GM19452 (cell line): ENCODE measurements around the gene KBTBD4.

Source experiments
- ATAC-seq: cut with Tn5 transposase; IDR thresholded peaks from one replicate; pipeline ENCODE4 v1.9.1; 2021; ENCODE audit not compliant: unreplicated experiment

Gene KBTBD4

GRCh38 chr11:47591764-47592163, 13.0 kb upstream of the KBTBD4 start:
- ATAC-seq = no peak

GRCh38 chr11:47589977-47590861, 11.4 kb upstream of the KBTBD4 start:
- ATAC-seq = no peak

GRCh38 chr11:47589584-47589976, 10.8 kb upstream of the KBTBD4 start:
- ATAC-seq = no peak

GRCh38 chr11:47589118-47589517, 10.3 kb upstream of the KBTBD4 start:
- no peak for ATAC-seq

- ATAC-seq = no peak
Measured at GRCh38 chr11:47587723-47588326, 9.1 kb upstream of the KBTBD4 start.

GRCh38 chr11:47587039-47587716, 8.4 kb upstream of the KBTBD4 start:
- no peak for ATAC-seq

GRCh38 chr11:47586098-47586855, 7.5 kb upstream of the KBTBD4 start, which contains the start of gene FAM180B:
FAM180B (plus strand) TSS chr11:47586678; CDS start chr11:47586769, 91 bp downstream.
- ATAC-seq = no peak

GRCh38 chr11:47583844-47584243, 5.1 kb upstream of the KBTBD4 start:
- no peak for ATAC-seq

GRCh38 chr11:47577460-47578041, 1.2 kb downstream of the KBTBD4 start:
- ATAC-seq = no peak

- ATAC-seq = no peak
Measured at GRCh38 chr11:47573321-47573720, 5.4 kb downstream of the KBTBD4 start.

GRCh38 chr11:47572715-47573255, 6.0 kb downstream of the KBTBD4 start:
- no peak for ATAC-seq

GRCh38 chr11:47571895-47572294, 6.9 kb downstream of the KBTBD4 start:
- ATAC-seq = no peak

GRCh38 chr11:47571357-47571729, 7.4 kb downstream of the KBTBD4 start:
- ATAC-seq = no peak

GRCh38 chr11:47570651-47571356, 8.0 kb downstream of the KBTBD4 start:
- ATAC-seq = no peak

- ATAC-seq = no peak
Measured at GRCh38 chr11:47569646-47570045, 9.1 kb downstream of the KBTBD4 start.

- no peak for ATAC-seq
Measured at GRCh38 chr11:47566149-47566698, 12.5 kb downstream of the KBTBD4 start.

GRCh38 chr11:47565340-47566148, 13.2 kb downstream of the KBTBD4 start, which contains the start of gene PTPMT1:
PTPMT1 (plus strand) TSS chr11:47565599; CDS start chr11:47565623, 24 bp downstream.
- peak; percentile 83 for ATAC-seq

- no peak for ATAC-seq
Measured at GRCh38 chr11:47564933-47565339, 13.8 kb downstream of the KBTBD4 start.
